CD14-positive monocyte (primary cell): ENCODE data around the gene CREB5. TPM values are rescaled to one million over a fixed set of nuclear protein-coding genes. Genes with fewer than 3 reads are reported as not detected.

ENCODE experiments used
- DNase-seq, 3 donors: peaks; one replicate each; pipeline ENCODE4 v3.0.0-alpha.2; 2011 to 2022
- H2AFZ ChIP-seq: 2 replicates; pipeline ENCODE4 v1.6.0; 2012; ENCODE audit warnings: mild to moderate bottlenecking, low read depth, low read length, inconsistent platforms; ENCODE audit not compliant: insufficient read depth, poor library complexity, severe bottlenecking
- H3K27ac ChIP-seq, 2 donors: 1 replicate in 1 of 2; 2 replicates in 1 of 2; pipeline ENCODE4 v1.5.1; 2012 to 2013; ENCODE audit warnings: low read length in 2 of 2, control low read depth in 1 of 2, inconsistent platforms in 1 of 2, low read depth in 1 of 2, mild to moderate bottlenecking in 1 of 2
- H3K27me3 ChIP-seq, 2 donors: one replicate each; pipeline versions ENCODE4 v1.6.0 to v1.6.1; 2011 to 2013; ENCODE audit warnings: low read length in 2 of 2; ENCODE audit not compliant: control insufficient read depth in 2 of 2, insufficient read depth in 2 of 2
- H3K36me3 ChIP-seq, 2 donors: replicated peaks in 1 of 2; 1 replicate in 1 of 2; 2 replicates in 1 of 2; pipeline versions ENCODE4 v1.5.1 to v1.6.1; 2012 to 2013; ENCODE audit warnings: low read length in 2 of 2, control low read depth in 1 of 2, inconsistent platforms in 1 of 2, mild to moderate bottlenecking in 1 of 2; ENCODE audit not compliant: insufficient read depth in 2 of 2, control insufficient read depth in 1 of 2
- H3K4me1 ChIP-seq, 2 donors: 1 replicate in 1 of 2; 2 replicates in 1 of 2; pipeline versions ENCODE4 v1.5.1 to v1.6.1; 2012 to 2013; ENCODE audit warnings: low read length in 2 of 2, control low read depth in 1 of 2, inconsistent platforms in 1 of 2, mild to moderate bottlenecking in 1 of 2, moderate library complexity in 1 of 2; ENCODE audit not compliant: insufficient read depth in 2 of 2, control insufficient read depth in 1 of 2
- H3K4me2 ChIP-seq: replicated peaks from 2 replicates; pipeline ENCODE3; 2012; ENCODE audit warnings: low read length, moderate library complexity, mild to moderate bottlenecking; ENCODE audit not compliant: poor library complexity, severe bottlenecking; ENCODE audit errors: extremely low read depth
- H3K4me3 ChIP-seq, 3 experiments: fragments of 200-600 bp in 1 of 3; sonication (generic) in 1 of 3; replicated peaks in 1 of 3; 1 replicate in 2 of 3; 2 replicates in 1 of 3; pipeline ENCODE4 v1.5.1; 2011 to 2013; ENCODE audit warnings: low read length in 3 of 3, mild to moderate bottlenecking in 3 of 3, control low read depth in 2 of 3, low read depth in 2 of 3, inconsistent platforms in 1 of 3, moderate library complexity in 1 of 3
- H3K79me2 ChIP-seq: 2 replicates; pipeline ENCODE4 v1.6.0; 2012; ENCODE audit warnings: mild to moderate bottlenecking, control low read depth, inconsistent platforms, low read length, moderate library complexity; ENCODE audit not compliant: insufficient read depth
- H3K9ac ChIP-seq: 2 replicates; pipeline ENCODE4 v1.6.0; 2017; ENCODE audit warnings: low read length, mild to moderate bottlenecking; ENCODE audit not compliant: insufficient read depth, poor library complexity, severe bottlenecking
- H3K9me3 ChIP-seq, 2 donors: replicated peaks in 1 of 2; 1 replicate in 1 of 2; 2 replicates in 1 of 2; pipeline versions ENCODE4 v1.5.1 to v1.6.1; 2012 to 2013; ENCODE audit warnings: low read length in 2 of 2, control low read depth in 1 of 2; ENCODE audit not compliant: control insufficient read depth in 1 of 2, insufficient read depth in 1 of 2
- H4K20me1 ChIP-seq: 2 replicates; pipeline ENCODE4 v1.6.0; 2012; ENCODE audit warnings: mild to moderate bottlenecking, low read length, control low read depth, moderate library complexity; ENCODE audit not compliant: insufficient read depth
- H3K27ac Mint-ChIP-seq, 7 donors: one replicate each; pipeline ENCODE4 v1.8.0; 2020; ENCODE audit warnings: mild to moderate bottlenecking in 7 of 7, mixed read lengths in 7 of 7, moderate library complexity in 6 of 7, inconsistent platforms in 2 of 7
- H3K27me3 Mint-ChIP-seq, 3 donors: one replicate each; pipeline ENCODE4 v1.8.0; 2021 to 2022; ENCODE audit warnings: low read depth in 3 of 3, mild to moderate bottlenecking in 3 of 3, mixed read lengths in 3 of 3, moderate library complexity in 3 of 3, inconsistent platforms in 1 of 3
- H3K36me3 Mint-ChIP-seq, 2 donors: one replicate each; pipeline ENCODE4 v1.8.0; 2020; ENCODE audit warnings: mixed read lengths in 2 of 2, inconsistent platforms in 1 of 2, mild to moderate bottlenecking in 1 of 2
- H3K4me1 Mint-ChIP-seq: one replicate; pipeline ENCODE4 v1.8.0; 2020; ENCODE audit warnings: mild to moderate bottlenecking, mixed read lengths
- H3K4me3 Mint-ChIP-seq, 2 donors: one replicate each; pipeline ENCODE4 v1.8.0; 2020; ENCODE audit warnings: mild to moderate bottlenecking in 2 of 2, mixed read lengths in 2 of 2, moderate library complexity in 1 of 2
- H3K9me3 Mint-ChIP-seq, 7 donors: one replicate each; pipeline ENCODE4 v1.8.0; 2020 to 2022; ENCODE audit warnings: mixed read lengths in 7 of 7, mild to moderate bottlenecking in 6 of 7, moderate library complexity in 6 of 7, inconsistent platforms in 2 of 7
- WGBS: methylation state at CpG from one replicate; pipeline ENCODE4 v1.1.5; 2013; ENCODE audit warnings: missing lambda C conversion rate; ENCODE audit not compliant: insufficient coverage; 5-methylcytosine and 5-hydroxymethylcytosine counted together
- intact Hi-C, 2 donors: fragments of 100-400 bp; cut with micrococcal nuclease; formaldehyde crosslinking; loops; one replicate each; pipeline versions ENCODE4 v1.15.0 to v1.15.1; 2023
- polyA plus RNA-seq, 3 donors: library from polyadenylated mRNA; depleted of rRNA in 1 of 3; unstranded in 2 of 3; stranded (reverse) in 1 of 3; fragments of 300-500 nt in 2 of 3; fragments of >200 nt in 1 of 3; fragmentation: Illumina TruSeq in 2 of 3; gene quantifications; 1 replicate in 2 of 3; 2 replicates in 1 of 3; pipeline ENCODE4 v1.2.3, GENCODE V29; 2012 to 2021
- TF ChIP-seq, protein P1 (sequence below): fragments of 200-600 bp; IDR thresholded peaks from one replicate; pipeline ENCODE4 v1.8.0; 2022; ENCODE audit warnings: antibody characterized with exemption, mild to moderate bottlenecking

The CREB5 gene
- polyA plus RNA-seq, 3 donors, result 25.1 to 72.3 (median 44.2) TPM

DNA sequence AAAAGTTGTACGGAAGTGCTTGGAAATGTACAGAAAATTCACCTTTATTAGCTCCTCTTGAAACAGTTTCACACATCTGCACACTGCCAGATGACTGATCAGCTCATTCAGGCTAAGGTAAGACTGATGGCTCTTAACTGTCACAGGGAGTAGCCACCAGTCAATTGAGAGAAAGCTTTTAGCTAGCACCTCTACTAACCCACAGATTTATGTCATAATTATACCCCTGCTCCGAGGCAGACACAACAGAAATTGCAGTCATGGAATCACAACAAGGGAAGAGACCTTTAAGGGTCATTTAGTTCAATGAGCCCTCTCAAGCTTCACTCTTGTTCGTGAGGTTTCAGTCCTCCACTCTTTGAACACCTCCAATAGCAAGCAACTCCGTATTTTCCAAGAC is 310.4 kb downstream of the CREB5 start:
- Mint-ChIP-seq H3K4me3 (no peak overlapping the region), H3K36me3 (peaks cover 93 to 95% of the 10 kb centered on the region in 2 donors), H3K4me1 (peaks cover 5% of the 10 kb centered on the region), H3K9me3 (peaks cover 0 to 4% (median 0%) of the 10 kb centered on the region in 7 donors), H3K27me3 (peaks cover 0 to 3% (median 2%) of the 10 kb centered on the region in 3 donors), H3K27ac (no peak overlapping the region)
- no peaks in the 10 kb centered on the region for H3K9me3 ChIP-seq
- TF ChIP-seq, protein P1, sequence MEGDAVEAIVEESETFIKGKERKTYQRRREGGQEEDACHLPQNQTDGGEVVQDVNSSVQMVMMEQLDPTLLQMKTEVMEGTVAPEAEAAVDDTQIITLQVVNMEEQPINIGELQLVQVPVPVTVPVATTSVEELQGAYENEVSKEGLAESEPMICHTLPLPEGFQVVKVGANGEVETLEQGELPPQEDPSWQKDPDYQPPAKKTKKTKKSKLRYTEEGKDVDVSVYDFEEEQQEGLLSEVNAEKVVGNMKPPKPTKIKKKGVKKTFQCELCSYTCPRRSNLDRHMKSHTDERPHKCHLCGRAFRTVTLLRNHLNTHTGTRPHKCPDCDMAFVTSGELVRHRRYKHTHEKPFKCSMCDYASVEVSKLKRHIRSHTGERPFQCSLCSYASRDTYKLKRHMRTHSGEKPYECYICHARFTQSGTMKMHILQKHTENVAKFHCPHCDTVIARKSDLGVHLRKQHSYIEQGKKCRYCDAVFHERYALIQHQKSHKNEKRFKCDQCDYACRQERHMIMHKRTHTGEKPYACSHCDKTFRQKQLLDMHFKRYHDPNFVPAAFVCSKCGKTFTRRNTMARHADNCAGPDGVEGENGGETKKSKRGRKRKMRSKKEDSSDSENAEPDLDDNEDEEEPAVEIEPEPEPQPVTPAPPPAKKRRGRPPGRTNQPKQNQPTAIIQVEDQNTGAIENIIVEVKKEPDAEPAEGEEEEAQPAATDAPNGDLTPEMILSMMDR, result no peak
- H4K20me1 ChIP-seq, result peaks cover 100% of the 10 kb centered on the region
- H3K27me3 ChIP-seq, result no peaks in the 10 kb centered on the region
- no peak overlapping the region for H2AFZ ChIP-seq
- H3K4me2 ChIP-seq, result no peak overlapping the region
- H3K4me3 ChIP-seq, result no peak overlapping the region
- WGBS, result 97% methylated on average over 3 of the region's 4 CpGs
- intact Hi-C loops, result no loop called here
- H3K9ac ChIP-seq, result no peak overlapping the region
- no peaks in the 10 kb centered on the region for H3K4me1 ChIP-seq
- H3K36me3 ChIP-seq, result peaks cover 63 to 99% of the 10 kb centered on the region in 2 donors
- no peak overlapping the region for H3K27ac ChIP-seq
- H3K79me2 ChIP-seq, result no peaks in the 10 kb centered on the region
- no peak for DNase-seq

DNA sequence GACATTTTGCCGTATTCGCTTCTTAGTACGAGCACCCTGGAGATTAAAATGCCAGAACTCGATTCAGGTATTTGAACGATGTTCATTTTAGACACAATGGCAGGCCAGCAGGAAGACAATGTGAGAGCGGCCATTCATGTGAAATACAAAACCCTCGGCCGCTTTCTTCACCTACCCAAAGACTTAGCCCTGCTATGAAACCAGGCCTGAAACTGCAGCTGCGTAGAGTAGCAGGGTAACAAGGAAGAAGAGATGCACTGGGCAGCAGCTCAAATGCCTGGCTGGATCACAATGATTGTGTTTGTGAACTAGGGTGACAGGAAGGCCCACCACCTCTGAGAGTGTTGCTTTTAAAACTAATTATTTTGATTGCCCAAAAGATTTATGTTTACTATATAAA is 311.0 kb downstream of the CREB5 start:
- Mint-ChIP-seq H3K27me3 (peaks cover 0 to 2% (median 0%) of the 10 kb centered on the region in 3 donors), H3K27ac (no peak overlapping the region), H3K4me1 (peaks cover 5% of the 10 kb centered on the region), H3K36me3 (peaks cover 94 to 96% of the 10 kb centered on the region in 2 donors), H3K9me3 (peaks cover 0 to 4% (median 0%) of the 10 kb centered on the region in 7 donors), H3K4me3 (no peak overlapping the region)
- TF ChIP-seq, protein P1, result no peak
- H3K4me2 ChIP-seq, result no peak overlapping the region
- no peak overlapping the region for H3K9ac ChIP-seq
- peaks cover 59 to 100% of the 10 kb centered on the region in 2 donors for H3K36me3 ChIP-seq
- H2AFZ ChIP-seq, result no peak overlapping the region
- WGBS, result 89% methylated on average over 5 of the region's 9 CpGs
- H3K27me3 ChIP-seq, result no peaks in the 10 kb centered on the region
- no peaks in the 10 kb centered on the region for H3K9me3 ChIP-seq
- peaks cover 100% of the 10 kb centered on the region for H4K20me1 ChIP-seq
- no peaks in the 10 kb centered on the region for H3K79me2 ChIP-seq
- no peak overlapping the region for H3K27ac ChIP-seq
- DNase-seq, result no peak
- intact Hi-C loops, result no loop called here
- H3K4me1 ChIP-seq, result no peaks in the 10 kb centered on the region
- H3K4me3 ChIP-seq, result no peak overlapping the region
